ENCODE results near the gene SF3A2. TPM values are rescaled to one million over a fixed set of nuclear protein-coding genes. Genes with fewer than 3 reads are reported as not detected.

Gene SF3A2
- polyA plus RNA-seq, 1 donor from 2014 or later = 14.4 TPM

DNA sequence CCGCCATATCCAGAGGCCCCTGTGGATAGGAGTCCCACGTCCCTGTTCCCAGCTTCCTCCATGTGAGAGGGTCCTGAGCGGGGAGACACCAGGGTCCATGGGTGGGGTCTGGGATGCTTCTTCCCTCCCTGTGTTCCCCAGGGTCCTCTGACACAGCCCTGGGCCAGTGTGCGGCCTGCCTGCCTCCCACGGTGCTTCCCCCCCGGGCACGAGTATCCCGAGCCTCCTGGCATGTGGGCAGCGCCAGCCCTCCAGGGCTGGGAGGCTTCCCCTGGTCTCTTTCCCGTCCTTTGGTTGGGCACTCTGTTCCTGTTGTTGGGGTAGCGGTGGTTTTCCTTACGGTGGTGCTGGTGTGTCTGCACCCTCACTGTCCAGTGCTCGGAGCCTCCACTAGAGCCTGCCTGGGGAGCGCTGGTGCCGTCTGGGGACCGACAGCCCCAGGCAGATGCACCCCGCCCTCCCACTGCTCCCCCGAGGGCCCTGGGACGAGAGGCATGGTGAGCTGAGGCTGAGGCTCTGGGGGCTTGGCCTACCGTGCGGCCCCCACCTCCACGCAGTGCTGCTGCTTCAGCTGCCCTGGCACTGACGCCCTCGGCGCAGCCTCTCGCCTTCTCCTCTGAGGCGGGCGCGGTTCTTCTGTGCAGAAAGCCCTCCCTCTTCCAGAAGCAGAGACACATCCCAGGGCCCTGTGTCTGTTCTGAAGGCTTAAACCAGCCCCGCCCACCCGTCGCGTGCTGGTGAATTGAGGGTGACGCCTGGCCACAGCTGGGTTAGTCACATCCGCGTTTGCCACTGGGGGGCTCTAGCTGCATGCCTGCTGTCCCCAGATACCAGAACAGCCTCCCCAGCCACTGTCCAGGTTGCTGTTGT is 28.4 kb upstream of the SF3A2 start:
- no peak overlapping the region for H3K4me3 ChIP-seq (ENCODE audit: low read length)
- H3K27me3 ChIP-seq (ENCODE audit: insufficient read depth, low read depth, low read length) = no peaks in the 10 kb centered on the region
- TF ChIP-seq, protein P1, sequence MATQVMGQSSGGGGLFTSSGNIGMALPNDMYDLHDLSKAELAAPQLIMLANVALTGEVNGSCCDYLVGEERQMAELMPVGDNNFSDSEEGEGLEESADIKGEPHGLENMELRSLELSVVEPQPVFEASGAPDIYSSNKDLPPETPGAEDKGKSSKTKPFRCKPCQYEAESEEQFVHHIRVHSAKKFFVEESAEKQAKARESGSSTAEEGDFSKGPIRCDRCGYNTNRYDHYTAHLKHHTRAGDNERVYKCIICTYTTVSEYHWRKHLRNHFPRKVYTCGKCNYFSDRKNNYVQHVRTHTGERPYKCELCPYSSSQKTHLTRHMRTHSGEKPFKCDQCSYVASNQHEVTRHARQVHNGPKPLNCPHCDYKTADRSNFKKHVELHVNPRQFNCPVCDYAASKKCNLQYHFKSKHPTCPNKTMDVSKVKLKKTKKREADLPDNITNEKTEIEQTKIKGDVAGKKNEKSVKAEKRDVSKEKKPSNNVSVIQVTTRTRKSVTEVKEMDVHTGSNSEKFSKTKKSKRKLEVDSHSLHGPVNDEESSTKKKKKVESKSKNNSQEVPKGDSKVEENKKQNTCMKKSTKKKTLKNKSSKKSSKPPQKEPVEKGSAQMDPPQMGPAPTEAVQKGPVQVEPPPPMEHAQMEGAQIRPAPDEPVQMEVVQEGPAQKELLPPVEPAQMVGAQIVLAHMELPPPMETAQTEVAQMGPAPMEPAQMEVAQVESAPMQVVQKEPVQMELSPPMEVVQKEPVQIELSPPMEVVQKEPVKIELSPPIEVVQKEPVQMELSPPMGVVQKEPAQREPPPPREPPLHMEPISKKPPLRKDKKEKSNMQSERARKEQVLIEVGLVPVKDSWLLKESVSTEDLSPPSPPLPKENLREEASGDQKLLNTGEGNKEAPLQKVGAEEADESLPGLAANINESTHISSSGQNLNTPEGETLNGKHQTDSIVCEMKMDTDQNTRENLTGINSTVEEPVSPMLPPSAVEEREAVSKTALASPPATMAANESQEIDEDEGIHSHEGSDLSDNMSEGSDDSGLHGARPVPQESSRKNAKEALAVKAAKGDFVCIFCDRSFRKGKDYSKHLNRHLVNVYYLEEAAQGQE (IDR thresholded peaks at IDR 0.05; ENCODE audit: borderline replicate concordance) = no peak
- TF ChIP-seq POLR2AphosphoS5 (IDR thresholded peaks at IDR 0.05) (no peak), RAD21 (conservative IDR thresholded peaks at IDR 0.05) (no peak), EP300 (conservative IDR thresholded peaks at IDR 0.05; ENCODE audit: poor library complexity, severe bottlenecking) (no peak), SMC3 (conservative IDR thresholded peaks at IDR 0.05; ENCODE audit: poor library complexity) (no peak), EZH2 (IDR thresholded peaks at IDR 0.05; ENCODE audit: borderline replicate concordance, insufficient read depth, low read length, poor library complexity, severe bottlenecking) (no peak), TAF1 (IDR thresholded peaks at IDR 0.05; ENCODE audit: low read depth) (no peak), MXI1 (conservative IDR thresholded peaks at IDR 0.05; ENCODE audit: poor library complexity, severe bottlenecking) (no peak)
- TF ChIP-seq, protein P2, sequence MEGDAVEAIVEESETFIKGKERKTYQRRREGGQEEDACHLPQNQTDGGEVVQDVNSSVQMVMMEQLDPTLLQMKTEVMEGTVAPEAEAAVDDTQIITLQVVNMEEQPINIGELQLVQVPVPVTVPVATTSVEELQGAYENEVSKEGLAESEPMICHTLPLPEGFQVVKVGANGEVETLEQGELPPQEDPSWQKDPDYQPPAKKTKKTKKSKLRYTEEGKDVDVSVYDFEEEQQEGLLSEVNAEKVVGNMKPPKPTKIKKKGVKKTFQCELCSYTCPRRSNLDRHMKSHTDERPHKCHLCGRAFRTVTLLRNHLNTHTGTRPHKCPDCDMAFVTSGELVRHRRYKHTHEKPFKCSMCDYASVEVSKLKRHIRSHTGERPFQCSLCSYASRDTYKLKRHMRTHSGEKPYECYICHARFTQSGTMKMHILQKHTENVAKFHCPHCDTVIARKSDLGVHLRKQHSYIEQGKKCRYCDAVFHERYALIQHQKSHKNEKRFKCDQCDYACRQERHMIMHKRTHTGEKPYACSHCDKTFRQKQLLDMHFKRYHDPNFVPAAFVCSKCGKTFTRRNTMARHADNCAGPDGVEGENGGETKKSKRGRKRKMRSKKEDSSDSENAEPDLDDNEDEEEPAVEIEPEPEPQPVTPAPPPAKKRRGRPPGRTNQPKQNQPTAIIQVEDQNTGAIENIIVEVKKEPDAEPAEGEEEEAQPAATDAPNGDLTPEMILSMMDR (IDR thresholded peaks at IDR 0.05; ENCODE audit: poor library complexity, severe bottlenecking) = no peak
- H3F3A ChIP-seq (ENCODE audit: insufficient read depth, low read length, poor library complexity, severe bottlenecking) = no peaks in the 10 kb centered on the region
- H3K9me3 ChIP-seq (ENCODE audit: low read length) = no peaks in the 10 kb centered on the region
- H2AFZ ChIP-seq (ENCODE audit: low read depth, low read length) = no peak overlapping the region
- no peaks in the 10 kb centered on the region for H3K9me2 ChIP-seq (ENCODE audit: insufficient read depth, low read length)
- no peaks in the 10 kb centered on the region for H4K20me1 ChIP-seq (ENCODE audit: insufficient read depth)
- H3K27ac ChIP-seq (ENCODE audit: low read length) = no peak overlapping the region
- no peaks in the 10 kb centered on the region for H3K36me3 ChIP-seq (ENCODE audit: insufficient read depth, low read length)
- no peak overlapping the region for H3K4me2 ChIP-seq (ENCODE audit: low read length)
- H3K9ac ChIP-seq (ENCODE audit: low read length) = no peak overlapping the region
- no peaks in the 10 kb centered on the region for H3K79me2 ChIP-seq (replicated peaks; ENCODE audit: insufficient read depth, low read length)

DNA sequence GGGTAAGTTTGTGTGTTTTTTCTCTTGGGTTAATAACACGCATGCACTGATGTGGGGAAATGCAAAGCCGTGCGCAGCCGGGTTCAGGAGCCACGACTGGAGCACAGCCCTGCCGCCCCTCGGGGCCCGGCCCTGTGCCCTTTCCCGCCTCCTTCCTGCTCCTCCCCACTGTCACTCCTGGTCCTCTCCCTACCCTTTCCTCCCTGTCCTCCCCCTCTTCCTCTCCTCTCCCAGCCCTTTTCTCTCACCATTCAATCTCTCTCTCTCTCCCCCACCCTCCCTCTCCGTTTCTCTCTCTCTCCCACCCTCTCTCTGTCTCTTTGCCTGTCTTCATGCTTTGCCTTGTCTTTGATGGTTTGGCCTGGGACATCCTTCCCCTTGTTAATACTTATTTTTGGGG is 27.6 kb upstream of the SF3A2 start:
- H3K9me2 ChIP-seq (ENCODE audit: insufficient read depth, low read length) = no peaks in the 10 kb centered on the region
- H3K27ac ChIP-seq (ENCODE audit: low read length) = no peak overlapping the region
- H3F3A ChIP-seq (ENCODE audit: insufficient read depth, low read length, poor library complexity, severe bottlenecking) = no peaks in the 10 kb centered on the region
- H3K79me2 ChIP-seq (replicated peaks; ENCODE audit: insufficient read depth, low read length) = no peaks in the 10 kb centered on the region
- H3K9ac ChIP-seq (ENCODE audit: low read length) = no peak overlapping the region
- no peaks in the 10 kb centered on the region for H3K9me3 ChIP-seq (ENCODE audit: low read length)
- no peaks in the 10 kb centered on the region for H3K36me3 ChIP-seq (ENCODE audit: insufficient read depth, low read length)
- no peaks in the 10 kb centered on the region for H4K20me1 ChIP-seq (ENCODE audit: insufficient read depth)
- TF ChIP-seq, protein P2 (IDR thresholded peaks at IDR 0.05; ENCODE audit: poor library complexity, severe bottlenecking) = no peak
- TF ChIP-seq RAD21 (conservative IDR thresholded peaks at IDR 0.05) = no peak
- TF ChIP-seq EZH2 (IDR thresholded peaks at IDR 0.05; ENCODE audit: borderline replicate concordance, insufficient read depth, low read length, poor library complexity, severe bottlenecking) = no peak
- no peak for TF ChIP-seq MXI1 (conservative IDR thresholded peaks at IDR 0.05; ENCODE audit: poor library complexity, severe bottlenecking)
- TF ChIP-seq, protein P1 (IDR thresholded peaks at IDR 0.05; ENCODE audit: borderline replicate concordance) = no peak
- no peak for TF ChIP-seq SMC3 (conservative IDR thresholded peaks at IDR 0.05; ENCODE audit: poor library complexity)
- TF ChIP-seq TAF1 (IDR thresholded peaks at IDR 0.05; ENCODE audit: low read depth) = no peak
- TF ChIP-seq EP300 (conservative IDR thresholded peaks at IDR 0.05; ENCODE audit: poor library complexity, severe bottlenecking) = no peak
- TF ChIP-seq POLR2AphosphoS5 (IDR thresholded peaks at IDR 0.05) = no peak
- H3K4me3 ChIP-seq (ENCODE audit: low read length) = no peak overlapping the region
- H3K27me3 ChIP-seq (ENCODE audit: insufficient read depth, low read depth, low read length) = no peaks in the 10 kb centered on the region
- no peak overlapping the region for H3K4me2 ChIP-seq (ENCODE audit: low read length)
- no peak overlapping the region for H2AFZ ChIP-seq (ENCODE audit: low read depth, low read length)

Measured in neural cell (in vitro differentiated cells).